GM19240 (cell line): ENCODE data around the gene EDC3.

Source experiments
- DNase-seq: peaks from one replicate; pipeline ENCODE4 v3.0.0; 2011; ENCODE audit warnings: low spot score; ENCODE audit not compliant: insufficient read length

The EDC3 gene

GRCh38 chr15:74626752-74627692 is 68.8 kb downstream of the EDC3 start:
- peak; percentile 33 for DNase-seq

DNA sequence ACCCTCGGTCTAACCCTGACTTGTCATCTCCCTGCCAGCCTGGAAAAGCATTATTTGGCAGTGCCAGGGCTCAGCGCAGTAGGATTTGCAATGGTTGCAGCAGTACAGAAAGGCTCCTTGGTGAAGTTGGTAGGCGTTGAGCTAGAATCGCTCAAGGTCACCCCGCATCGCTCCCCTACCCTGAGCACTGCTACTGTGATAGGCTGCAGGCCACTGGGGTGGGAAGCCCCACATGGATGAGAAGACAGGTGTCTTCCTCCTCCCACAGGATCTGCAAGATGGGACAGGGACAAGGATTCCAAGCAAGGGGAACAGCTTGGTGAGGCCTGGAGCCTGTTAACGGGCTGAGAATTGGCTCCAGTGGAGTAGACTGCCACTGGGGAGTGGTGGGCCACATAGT is 69.5 kb downstream of the EDC3 start:
- no peak for DNase-seq

DNA sequence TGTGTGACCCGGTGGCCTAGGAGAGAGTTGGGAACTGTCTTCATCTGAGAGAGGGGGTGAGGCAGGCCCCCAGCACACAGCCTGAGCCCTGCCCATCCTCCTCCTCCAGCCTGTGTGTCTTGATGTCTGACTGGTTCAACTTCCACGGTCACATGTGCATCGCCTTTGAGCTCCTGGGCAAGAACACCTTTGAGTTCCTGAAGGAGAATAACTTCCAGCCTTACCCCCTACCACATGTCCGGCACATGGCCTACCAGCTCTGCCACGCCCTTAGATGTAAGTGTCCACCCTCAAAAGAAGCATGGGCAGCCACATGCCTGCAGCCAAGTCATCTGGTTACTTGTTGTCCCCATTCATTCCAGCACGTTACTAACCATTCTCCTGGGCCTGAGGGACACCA is 70.1 kb downstream of the EDC3 start:
- DNase-seq = no peak

GRCh38 chr15:74624020-74624602 is 71.7 kb downstream of the EDC3 start:
- no peak for DNase-seq

DNA sequence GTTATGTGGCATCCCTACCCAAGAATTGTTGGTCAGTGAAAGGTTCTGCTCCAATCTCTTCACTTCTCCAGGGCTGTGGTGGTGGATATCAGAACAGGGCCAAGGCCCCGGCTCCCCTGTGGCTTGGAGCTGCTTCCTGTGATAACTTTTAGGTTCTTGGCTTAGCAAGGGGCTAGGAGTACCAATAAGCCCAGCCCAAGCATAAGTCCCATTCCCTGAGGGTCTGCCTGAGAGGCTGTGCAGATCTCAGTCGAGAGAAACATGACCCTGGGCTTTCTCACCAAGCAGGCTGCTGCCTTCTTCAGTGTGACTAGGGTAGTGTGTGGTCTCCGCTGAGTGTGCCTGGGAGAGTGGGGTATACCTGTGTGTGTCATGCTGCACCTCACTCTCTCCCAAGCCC is 73.1 kb downstream of the EDC3 start:
- no peak for DNase-seq

- DNase-seq = no peak
Observed at GRCh38 chr15:74621936-74622335, 73.9 kb downstream of the EDC3 start.

DNA sequence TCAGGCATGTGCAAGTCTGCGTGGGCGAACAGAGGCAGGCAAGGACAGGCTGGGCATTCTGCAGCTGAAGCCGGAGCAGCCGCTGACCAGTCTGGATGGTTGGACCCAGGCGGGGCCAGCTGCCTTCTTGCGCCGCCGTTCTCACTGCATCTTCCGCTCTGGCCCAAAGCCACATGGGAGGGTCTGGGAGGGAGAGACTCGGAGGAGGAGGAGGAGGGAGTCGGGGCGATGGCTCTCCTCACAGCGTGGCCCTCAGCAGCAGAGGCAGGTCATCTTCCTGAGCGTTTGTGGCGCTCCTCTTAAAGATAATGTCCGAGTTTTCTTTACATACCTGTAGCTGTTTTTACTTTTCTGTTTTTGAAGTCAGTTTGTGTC is 74.3 kb downstream of the EDC3 start:
- DNase-seq = no peak

GRCh38 chr15:74620636-74621545 is 74.9 kb downstream of the EDC3 start:
- DNase-seq = peak; percentile 74

DNA sequence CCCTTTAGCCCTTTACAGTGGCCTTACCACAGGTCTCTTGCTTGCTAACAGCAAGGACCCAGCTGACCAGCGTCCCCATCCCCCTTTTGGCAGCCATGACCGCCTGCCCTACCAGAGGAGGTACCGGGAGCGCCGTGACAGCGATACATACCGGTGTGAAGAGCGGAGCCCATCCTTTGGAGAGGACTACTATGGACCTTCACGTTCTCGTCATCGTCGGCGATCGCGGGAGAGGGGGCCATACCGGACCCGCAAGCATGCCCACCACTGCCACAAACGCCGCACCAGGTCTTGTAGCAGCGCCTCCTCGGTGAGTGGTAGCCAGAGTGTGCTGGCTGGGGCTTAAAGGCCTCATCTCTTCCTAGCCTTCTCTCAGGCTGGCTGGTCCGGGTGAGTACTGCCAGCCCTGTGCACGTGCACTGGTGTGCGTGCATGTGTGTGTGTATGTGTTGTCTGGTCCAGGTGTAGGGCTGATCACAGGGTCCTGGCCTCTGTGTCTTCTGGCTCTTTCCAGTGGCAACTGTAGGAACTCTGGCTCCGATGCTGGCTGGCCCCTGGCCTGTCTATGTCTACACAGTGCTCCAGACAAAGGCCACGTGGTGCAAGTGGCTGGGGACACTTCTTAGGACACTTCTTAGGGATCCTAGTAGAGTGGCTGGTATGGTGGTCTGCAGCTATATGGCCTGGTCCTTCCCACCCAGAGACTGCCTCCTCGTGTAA is 75.7 kb downstream of the EDC3 start:
- no peak for DNase-seq

DNA sequence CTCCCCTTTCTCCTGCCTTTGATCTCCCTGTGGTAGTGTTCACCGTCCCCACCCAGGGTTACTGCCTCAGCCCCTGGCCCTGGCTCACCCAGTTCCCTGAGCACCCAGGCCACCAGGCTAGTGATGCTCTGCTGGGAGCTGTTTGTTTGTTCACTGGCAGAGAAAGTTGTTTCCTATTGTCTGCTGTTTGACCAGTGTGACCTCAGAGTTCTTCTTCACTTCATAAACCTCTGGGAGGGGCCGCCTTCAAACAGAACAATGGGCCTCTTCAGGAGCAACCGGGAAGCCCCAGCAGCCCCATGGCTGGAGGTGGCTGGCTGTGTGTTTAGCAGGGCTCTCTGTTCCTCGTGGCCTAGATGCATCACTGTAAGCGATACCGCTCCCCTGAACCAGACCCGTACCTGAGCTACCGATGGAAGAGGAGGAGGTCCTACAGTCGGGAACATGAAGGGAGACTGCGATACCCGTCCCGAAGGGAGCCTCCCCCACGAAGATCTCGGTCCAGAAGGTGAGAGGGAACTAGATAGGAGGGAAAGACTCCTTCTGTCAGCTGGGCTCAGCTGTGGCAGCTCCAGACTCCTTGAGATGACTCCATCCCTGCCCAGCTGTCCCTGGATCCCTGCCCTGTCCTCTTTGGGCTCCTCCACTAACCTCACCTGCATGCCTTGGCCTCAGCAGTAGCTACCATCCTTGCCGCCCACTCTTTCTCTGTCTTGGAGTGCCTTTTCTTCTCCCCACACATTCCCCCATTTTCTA is 76.8 kb downstream of the EDC3 start:
- DNase-seq = no peak

DNA sequence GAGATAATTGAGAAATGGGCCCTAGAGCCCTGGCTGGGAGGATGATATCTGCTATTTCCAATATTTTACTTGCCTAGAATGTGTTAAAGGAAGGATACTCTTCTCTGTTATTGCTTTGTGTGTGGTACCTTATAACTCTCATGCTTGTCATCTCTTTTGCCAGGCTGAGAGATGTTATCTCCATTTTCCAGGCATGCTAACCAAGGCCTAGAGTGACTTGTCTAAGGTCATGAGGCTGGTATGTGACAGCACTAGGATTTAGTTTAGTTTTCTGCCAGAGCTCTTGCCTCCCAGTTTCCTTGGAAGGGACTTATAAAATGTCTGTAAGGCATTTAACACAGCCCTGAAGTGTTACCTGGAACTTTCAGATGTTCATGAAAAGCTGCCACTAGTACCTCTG is 78.8 kb downstream of the EDC3 start:
- DNase-seq = no peak

DNA sequence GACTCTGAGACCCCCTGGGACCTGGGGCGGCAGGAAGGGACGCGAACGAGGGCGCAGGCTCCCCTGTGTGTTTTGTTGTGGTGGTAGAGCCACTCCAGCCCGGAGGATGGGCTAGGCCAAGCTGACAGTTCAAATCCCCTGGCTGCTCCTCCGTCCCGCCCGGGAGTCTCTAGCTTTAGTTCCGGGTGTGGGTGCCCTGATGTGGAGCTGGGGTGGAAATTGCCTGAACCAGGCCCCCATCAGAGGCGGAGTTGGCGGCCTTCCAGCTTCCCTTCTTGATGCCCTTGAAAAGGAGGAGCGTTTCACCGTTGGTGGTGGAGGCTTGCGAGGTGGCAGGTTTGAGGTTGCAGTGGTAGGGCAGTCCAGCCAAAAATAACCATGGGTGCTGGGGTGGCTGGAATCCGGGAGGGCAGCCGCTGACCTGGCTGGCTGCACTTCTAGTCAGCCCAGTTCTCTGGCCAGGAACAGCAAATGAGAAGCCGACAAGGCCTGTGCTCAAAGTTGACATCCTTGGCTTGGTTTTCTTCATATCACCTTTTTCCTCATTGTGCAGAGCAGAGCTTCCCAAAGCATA is 79.4 kb downstream of the EDC3 start:
- DNase-seq = peak; percentile 37

- DNase-seq = peak; percentile 97
Observed at GRCh38 chr15:74615508-74616365, 80.1 kb downstream of the EDC3 start, which contains the start of gene CLK3. CLK3 (plus strand) TSS chr15:74615836; CDS start chr15:74619197, 3,361 bp downstream.

DNA sequence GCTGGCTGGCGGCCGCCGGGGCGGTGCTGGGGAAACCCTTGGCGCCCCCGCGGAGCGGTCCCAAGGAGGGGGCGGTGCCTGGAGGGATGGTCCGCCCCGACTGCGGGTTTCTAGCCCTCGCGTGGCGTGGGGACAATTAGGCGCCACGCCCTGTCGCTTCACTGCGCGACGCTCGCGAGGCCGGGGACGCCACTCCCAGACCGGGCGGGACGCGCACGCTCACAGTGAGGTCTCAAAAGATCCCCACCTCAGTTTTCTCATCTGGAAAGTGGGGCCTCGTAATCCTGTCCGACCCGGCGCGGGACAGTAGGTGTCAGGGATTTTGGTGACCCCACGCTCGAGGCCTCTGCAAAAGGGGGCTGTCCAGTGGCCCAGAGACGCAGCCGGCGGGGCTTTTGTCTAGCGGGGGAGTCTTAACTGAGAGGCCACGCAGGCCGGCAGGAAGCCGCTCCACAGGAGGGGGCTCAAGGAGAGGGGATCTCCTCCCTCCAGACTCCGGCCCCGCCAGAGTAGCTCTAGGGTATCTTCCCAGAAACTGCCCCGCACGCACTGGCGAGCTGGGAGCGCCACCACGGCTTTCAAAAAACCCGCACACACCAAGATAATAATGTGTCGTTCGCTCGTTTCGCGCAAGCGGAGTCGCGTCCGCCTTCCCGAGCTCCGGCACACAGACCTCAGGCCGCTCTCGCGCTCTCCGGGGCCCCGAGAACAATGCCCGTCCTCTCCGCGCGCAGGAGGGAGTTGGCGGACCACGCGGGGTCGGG is 80.9 kb downstream of the EDC3 start:
- peak; percentile 18 for DNase-seq

DNA sequence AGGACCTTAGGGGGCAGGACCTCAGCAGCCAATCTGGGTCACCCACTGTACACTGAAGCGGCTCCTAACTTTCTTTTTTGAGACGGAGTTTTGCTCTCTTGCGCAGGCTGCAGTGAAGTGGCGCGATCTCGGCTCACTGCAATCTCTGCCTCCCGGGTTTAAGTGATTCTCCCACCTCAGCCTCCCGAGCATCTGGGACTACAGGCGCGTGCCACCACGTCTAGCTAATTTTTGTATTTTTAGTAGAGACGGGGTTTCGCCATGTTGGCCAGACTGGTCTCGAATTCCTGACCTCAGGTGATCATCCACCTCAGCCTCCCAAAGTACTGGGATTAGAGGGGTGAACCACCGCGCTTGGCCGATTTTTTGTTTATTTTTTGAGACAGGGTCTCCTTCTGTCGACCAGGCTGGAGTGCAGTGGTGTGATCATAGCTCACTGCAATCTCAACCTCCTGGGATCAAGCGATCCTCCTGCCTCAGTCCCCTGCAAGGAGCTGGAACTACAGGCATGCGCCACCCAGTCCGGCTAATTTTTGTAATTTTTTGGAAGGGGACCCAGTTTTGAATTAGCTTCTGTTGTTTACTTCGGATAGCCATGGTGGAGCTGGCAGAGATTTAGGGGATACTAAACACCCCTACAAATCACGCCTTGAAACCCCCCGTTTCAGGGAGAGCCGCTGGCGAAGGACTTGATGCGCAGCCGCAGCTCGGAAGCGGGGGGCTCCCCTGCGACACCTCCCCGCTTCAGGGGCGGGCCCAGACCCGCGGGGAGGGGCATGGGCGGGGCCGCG is 81.7 kb downstream of the EDC3 start:
- peak; percentile 94 for DNase-seq

DNA sequence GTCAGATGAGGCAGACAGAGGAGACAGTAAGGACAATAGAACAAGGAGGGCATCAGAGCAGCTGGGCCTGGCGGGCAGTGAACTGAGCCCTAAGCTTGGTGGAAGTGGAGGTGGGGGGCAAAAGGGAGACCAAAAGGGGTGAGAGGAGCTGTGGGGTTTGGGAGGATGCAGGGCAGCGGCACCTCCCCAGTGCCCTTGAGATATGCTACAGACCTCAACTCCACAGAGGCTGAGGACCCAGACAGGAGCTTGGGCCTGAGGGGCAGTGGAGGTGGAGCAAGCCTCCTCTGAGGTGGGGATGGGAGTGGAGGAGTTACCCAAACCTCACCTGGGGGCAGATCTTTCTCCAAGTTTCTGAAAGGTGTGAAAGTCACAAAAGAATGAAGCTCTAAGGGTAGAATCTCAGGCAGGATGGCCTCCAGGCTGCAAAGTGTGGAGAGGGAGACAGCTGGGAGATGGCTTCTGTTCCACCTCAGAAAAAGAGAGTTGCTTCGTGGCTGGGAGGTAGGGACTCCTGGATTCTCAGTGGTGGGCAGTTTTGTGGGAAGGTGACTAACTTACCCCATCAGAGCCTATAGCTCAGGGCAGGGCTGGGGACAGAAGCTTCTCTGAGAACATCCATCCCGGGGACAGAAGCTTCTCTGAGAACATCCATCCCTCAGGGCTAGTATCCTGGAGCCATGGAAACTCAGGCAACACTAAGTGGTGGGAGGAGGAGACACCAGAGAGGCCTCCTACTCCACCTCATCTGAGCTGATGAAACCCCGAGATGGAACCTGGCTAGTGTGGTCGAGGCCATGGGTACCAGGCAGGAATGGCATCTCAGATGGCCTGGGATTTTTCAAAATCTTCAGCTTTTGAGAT is 82.5 kb downstream of the EDC3 start:
- no peak for DNase-seq

GRCh38 chr15:74612677-74613076 is 83.1 kb downstream of the EDC3 start:
- DNase-seq = no peak
